GM12873 (cell line): Measurements from ENCODE around the gene U2AF2.

Experiments
- TF ChIP-seq, protein P1 (sequence below): IDR thresholded peaks from 2 replicates; pipeline ENCODE4 v1.5.1; 2012; ENCODE audit warnings: low read depth, mild to moderate bottlenecking, moderate library complexity, low read length, control low read depth; ENCODE audit not compliant: insufficient read depth; ENCODE audit errors: missing control alignments

The U2AF2 gene

DNA sequence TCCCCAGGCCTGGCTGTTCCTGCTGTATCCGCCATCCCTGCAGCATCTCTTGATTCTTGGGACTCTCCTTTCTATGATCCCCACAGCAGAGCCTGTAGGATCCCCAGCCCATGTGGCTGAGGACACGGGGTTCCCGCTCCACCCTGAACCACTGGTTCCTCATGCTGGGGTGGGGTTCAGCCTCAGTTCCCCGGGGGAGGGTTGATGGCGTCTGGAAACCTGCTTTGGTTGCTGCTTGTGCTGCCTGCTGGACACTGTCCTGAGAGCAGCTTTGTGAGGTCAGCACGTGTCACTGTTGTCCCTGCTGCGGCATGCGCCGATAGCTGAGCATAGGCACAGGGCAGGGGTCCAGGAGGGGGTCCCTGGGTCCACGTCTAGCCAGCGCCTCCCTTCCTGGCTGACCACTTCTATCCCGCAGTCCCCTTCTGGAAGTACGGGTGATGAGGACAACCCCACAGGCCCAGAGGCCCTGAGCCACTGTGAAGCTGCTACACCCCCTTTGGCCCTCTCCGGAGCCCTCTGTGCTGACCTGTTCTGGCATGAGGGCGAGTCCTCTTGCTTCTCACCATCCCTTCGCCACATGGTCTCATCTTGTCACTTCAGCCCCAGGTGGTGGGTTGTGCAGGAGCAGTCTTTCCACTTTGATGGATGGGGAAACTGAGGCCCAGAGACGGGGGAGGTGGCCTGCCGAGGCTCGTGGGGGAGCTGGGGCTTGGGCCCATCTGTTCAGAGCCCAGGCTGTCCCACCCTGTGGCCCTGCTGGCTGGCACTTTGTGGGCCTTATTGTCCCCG is 25.7 kb downstream of the U2AF2 start:
- TF ChIP-seq, protein P1, sequence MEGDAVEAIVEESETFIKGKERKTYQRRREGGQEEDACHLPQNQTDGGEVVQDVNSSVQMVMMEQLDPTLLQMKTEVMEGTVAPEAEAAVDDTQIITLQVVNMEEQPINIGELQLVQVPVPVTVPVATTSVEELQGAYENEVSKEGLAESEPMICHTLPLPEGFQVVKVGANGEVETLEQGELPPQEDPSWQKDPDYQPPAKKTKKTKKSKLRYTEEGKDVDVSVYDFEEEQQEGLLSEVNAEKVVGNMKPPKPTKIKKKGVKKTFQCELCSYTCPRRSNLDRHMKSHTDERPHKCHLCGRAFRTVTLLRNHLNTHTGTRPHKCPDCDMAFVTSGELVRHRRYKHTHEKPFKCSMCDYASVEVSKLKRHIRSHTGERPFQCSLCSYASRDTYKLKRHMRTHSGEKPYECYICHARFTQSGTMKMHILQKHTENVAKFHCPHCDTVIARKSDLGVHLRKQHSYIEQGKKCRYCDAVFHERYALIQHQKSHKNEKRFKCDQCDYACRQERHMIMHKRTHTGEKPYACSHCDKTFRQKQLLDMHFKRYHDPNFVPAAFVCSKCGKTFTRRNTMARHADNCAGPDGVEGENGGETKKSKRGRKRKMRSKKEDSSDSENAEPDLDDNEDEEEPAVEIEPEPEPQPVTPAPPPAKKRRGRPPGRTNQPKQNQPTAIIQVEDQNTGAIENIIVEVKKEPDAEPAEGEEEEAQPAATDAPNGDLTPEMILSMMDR = no peak

GRCh38 chr19:55681131-55682092 is 26.6 kb downstream of the U2AF2 start:
- TF ChIP-seq, protein P1 = no peak

DNA sequence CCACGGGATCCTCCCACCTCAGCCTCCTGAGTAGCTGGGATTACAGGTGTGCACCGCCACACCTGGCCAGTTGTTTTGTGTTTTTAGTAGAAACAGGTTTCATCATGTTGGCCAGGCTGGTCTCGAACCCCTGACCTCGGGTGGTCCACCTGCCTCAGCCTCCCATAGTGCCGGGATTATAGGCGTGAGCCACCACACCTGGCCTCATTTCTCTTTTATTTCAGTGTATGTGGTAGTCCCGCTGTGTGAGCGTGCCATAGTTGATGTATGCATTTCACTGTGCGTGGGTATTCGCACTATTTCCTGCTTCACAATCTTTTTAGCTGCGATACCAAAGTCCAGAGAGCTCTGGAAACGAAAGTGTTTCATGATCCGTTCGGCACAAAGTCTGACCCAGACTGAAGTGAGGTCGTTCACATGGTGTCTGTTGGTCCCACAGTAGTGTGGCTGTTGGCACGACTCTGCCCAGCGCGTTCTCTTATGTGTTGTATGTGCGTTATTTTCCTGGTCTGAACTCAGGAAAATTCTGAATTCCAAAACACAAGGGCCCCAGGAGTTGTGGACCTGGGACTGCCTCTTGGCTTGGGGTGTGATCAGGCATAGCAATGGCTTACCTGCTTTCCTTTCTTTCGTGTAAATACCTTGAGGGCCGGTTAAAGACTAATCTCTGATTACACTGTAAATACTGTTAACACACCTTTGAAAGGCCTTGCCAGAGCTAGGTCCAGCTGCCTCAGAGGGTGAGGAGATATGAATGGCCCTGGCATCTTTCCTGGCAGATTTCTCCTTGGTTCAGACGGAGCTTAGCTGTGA is 28.8 kb downstream of the U2AF2 start:
- TF ChIP-seq, protein P1 = no peak

- TF ChIP-seq, protein P1 = no peak
Measured at GRCh38 chr19:55684946-55685681, 30.3 kb downstream of the U2AF2 start.

DNA sequence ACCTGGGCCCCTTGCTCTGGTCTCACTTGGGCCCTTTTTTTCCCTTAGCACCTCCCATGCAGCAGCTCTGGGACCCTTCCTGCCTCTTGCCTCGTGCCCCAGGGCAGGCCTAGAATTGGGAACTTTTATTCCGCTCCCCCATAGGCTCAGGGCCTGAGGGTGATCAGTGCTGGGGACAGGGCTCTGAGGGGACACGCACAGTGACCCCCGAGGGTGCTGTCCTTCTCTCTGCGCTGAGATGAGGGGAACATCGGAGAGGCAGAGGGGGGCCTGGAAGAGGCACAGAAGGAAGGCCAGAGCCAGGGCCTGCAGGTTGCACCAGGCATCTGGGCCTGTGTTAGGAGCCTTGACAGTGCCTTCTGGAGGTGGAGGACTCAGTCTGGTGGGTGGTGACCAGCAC is 30.9 kb downstream of the U2AF2 start:
- TF ChIP-seq, protein P1 = no peak

GRCh38 chr19:55686311-55687050 is 31.6 kb downstream of the U2AF2 start:
- TF ChIP-seq, protein P1 = no peak
